GM12873 (cell line): ENCODE data around the gene CELF2.

Experiments
- CTCF ChIP-seq: IDR thresholded peaks from 2 replicates; pipeline ENCODE4 v1.5.1; 2012; ENCODE audit warnings: low read depth, mild to moderate bottlenecking, moderate library complexity, low read length, control low read depth; ENCODE audit not compliant: insufficient read depth; ENCODE audit errors: missing control alignments

The CELF2 gene

GRCh38 chr10:11004144-11005077, 13.3 kb upstream of the CELF2 start:
- TF ChIP-seq CTCF = no peak

GRCh38 chr10:11005725-11006427, 11.8 kb upstream of the CELF2 start:
- TF ChIP-seq CTCF = no peak

GRCh38 chr10:11006428-11006825, 11.2 kb upstream of the CELF2 start:
- no peak for TF ChIP-seq CTCF

- TF ChIP-seq CTCF = no peak
Observed at GRCh38 chr10:11007476-11008020, 10.1 kb upstream of the CELF2 start.

GRCh38 chr10:11009471-11010308, 8.0 kb upstream of the CELF2 start:
- no peak for TF ChIP-seq CTCF

GRCh38 chr10:11010582-11010981, 7.1 kb upstream of the CELF2 start:
- TF ChIP-seq CTCF = no peak
